ENCODE data around the gene GRM7.
A peak's percentile ranks its signal among the peaks of the same experiment; 100 is the strongest.

GRM7 gene

GRCh38 chr3:7682822-7683229 lies 821.9 kb downstream of the GRM7 start:
- DNase-seq, result peak in 1 of 2 donors; percentile 40

GRCh38 chr3:7683426-7683825 lies 822.5 kb downstream of the GRM7 start:
- DNase-seq, result no peak

GRCh38 chr3:7684182-7684715 lies 823.3 kb downstream of the GRM7 start:
- no peak for DNase-seq

GRCh38 chr3:7687428-7688147 lies 826.7 kb downstream of the GRM7 start:
- no peak for DNase-seq

GRCh38 chr3:7692866-7693265 lies 832.0 kb downstream of the GRM7 start:
- no peak for DNase-seq

GRCh38 chr3:7693976-7694375 lies 833.1 kb downstream of the GRM7 start:
- no peak for DNase-seq

GRCh38 chr3:7695049-7695448 lies 834.1 kb downstream of the GRM7 start:
- no peak for DNase-seq

- DNase-seq, result no peak
Observed at GRCh38 chr3:7696320-7696719, 835.4 kb downstream of the GRM7 start.

- no peak for DNase-seq
Observed at GRCh38 chr3:7697548-7697947, 836.6 kb downstream of the GRM7 start.

- no peak for DNase-seq
Observed at GRCh38 chr3:7700539-7700938, 839.6 kb downstream of the GRM7 start.

GRCh38 chr3:7700977-7701376 lies 840.1 kb downstream of the GRM7 start:
- DNase-seq, result no peak

GRCh38 chr3:7707187-7707586 lies 846.3 kb downstream of the GRM7 start:
- no peak for DNase-seq

GRCh38 chr3:7709376-7710082 lies 848.6 kb downstream of the GRM7 start:
- no peak for DNase-seq

GRCh38 chr3:7710284-7710683 lies 849.4 kb downstream of the GRM7 start:
- no peak for DNase-seq

- no peak for DNase-seq
Observed at GRCh38 chr3:7713724-7714123, 852.8 kb downstream of the GRM7 start.

- DNase-seq, result no peak
Observed at GRCh38 chr3:7720649-7721297, 859.9 kb downstream of the GRM7 start.

- no peak for DNase-seq
Observed at GRCh38 chr3:7721869-7722268, 861.0 kb downstream of the GRM7 start.

- DNase-seq, result no peak
Observed at GRCh38 chr3:7728566-7729519, 867.9 kb downstream of the GRM7 start.

- no peak for DNase-seq
Observed at GRCh38 chr3:7733933-7734332, 873.0 kb downstream of the GRM7 start.

GRCh38 chr3:7734456-7734855 lies 873.5 kb downstream of the GRM7 start:
- DNase-seq, result no peak

GRCh38 chr3:7737263-7737662 lies 876.3 kb downstream of the GRM7 start:
- DNase-seq, result no peak

GRCh38 chr3:7739754-7740153 lies 878.8 kb downstream of the GRM7 start:
- no peak for DNase-seq

- no peak for DNase-seq
Observed at GRCh38 chr3:7740458-7740857, 879.5 kb downstream of the GRM7 start.

Data from CD4-positive, alpha-beta T cell treated with Interleukin-4 for 1 hour (primary cell).